Activated T-helper 1 cell treated with Interleukin-2 at 50 U/mL for 16 hours (primary cell): ENCODE measurements around the gene MAP1LC3A.

Experiments used
- DNase-seq: peaks from one replicate; pipeline ENCODE4 v3.0.0-alpha.2; 2020; ENCODE audit warnings: low read depth

Gene MAP1LC3A

GRCh38 chr20:34529742-34530141 lies 28.8 kb upstream of the MAP1LC3A start:
- no peak for DNase-seq

- DNase-seq = no peak
Observed at GRCh38 chr20:34530342-34530741, 28.2 kb upstream of the MAP1LC3A start.

- no peak for DNase-seq
Observed at GRCh38 chr20:34531608-34532265, 26.8 kb upstream of the MAP1LC3A start.

- no peak for DNase-seq
Observed at GRCh38 chr20:34532320-34532719, 26.2 kb upstream of the MAP1LC3A start.

GRCh38 chr20:34532756-34533155 lies 25.8 kb upstream of the MAP1LC3A start:
- DNase-seq = no peak

- no peak for DNase-seq
Observed at GRCh38 chr20:34534391-34535165, 23.9 kb upstream of the MAP1LC3A start.

GRCh38 chr20:34535301-34535840 lies 23.1 kb upstream of the MAP1LC3A start:
- DNase-seq = no peak

- DNase-seq = no peak
Observed at GRCh38 chr20:34535857-34536256, 22.7 kb upstream of the MAP1LC3A start.

- DNase-seq = no peak
Observed at GRCh38 chr20:34536798-34537394, 21.6 kb upstream of the MAP1LC3A start.

- no peak for DNase-seq
Observed at GRCh38 chr20:34537651-34538050, 20.9 kb upstream of the MAP1LC3A start.

GRCh38 chr20:34538671-34539123 lies 19.8 kb upstream of the MAP1LC3A start:
- DNase-seq = no peak

- DNase-seq = no peak
Observed at GRCh38 chr20:34539756-34540155, 18.8 kb upstream of the MAP1LC3A start.

GRCh38 chr20:34540596-34541263 lies 17.8 kb upstream of the MAP1LC3A start:
- DNase-seq = no peak

- no peak for DNase-seq
Observed at GRCh38 chr20:34541264-34541901, 17.1 kb upstream of the MAP1LC3A start.

- no peak for DNase-seq
Observed at GRCh38 chr20:34541917-34542316, 16.6 kb upstream of the MAP1LC3A start.

- no peak for DNase-seq
Observed at GRCh38 chr20:34542439-34542838, 16.1 kb upstream of the MAP1LC3A start.

GRCh38 chr20:34543463-34544056 lies 15.0 kb upstream of the MAP1LC3A start:
- DNase-seq = no peak

GRCh38 chr20:34544109-34544796 lies 14.3 kb upstream of the MAP1LC3A start:
- no peak for DNase-seq

GRCh38 chr20:34546751-34547181 lies 11.8 kb upstream of the MAP1LC3A start:
- DNase-seq = no peak

- DNase-seq = no peak
Observed at GRCh38 chr20:34547844-34548613, 10.5 kb upstream of the MAP1LC3A start.
